HG03469 (cell line): ENCODE results near the gene SETBP1.

ENCODE experiments used
- ATAC-seq: cut with Tn5 transposase; IDR thresholded peaks from one replicate; pipeline ENCODE4 v1.9.1; 2021; ENCODE audit warnings: mild to moderate bottlenecking, moderate library complexity, moderate number of reproducible peaks; ENCODE audit not compliant: unreplicated experiment

Gene SETBP1

GRCh38 chr18:45054636-45055035 lies 373.9 kb downstream of the SETBP1 start:
- no peak for ATAC-seq

DNA sequence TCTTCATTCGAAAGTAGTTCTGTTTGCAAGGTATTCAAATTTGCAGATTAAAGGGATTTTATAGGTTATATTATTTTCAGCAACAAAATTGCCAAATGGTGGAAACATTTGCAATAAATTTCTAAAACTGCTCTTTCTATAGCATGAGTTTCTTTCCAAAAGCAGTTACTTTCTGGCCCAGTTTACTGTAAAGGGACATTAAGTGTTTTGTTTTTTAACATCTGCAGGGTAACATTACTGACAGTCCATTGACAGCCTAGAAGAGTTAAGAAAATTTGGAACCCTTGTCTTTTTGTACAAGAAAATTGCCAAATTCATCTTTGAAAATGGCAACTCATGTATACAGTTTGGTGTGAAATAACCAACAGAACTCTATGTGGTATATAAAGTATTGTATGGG lies 375.1 kb downstream of the SETBP1 start:
- ATAC-seq: no peak

DNA sequence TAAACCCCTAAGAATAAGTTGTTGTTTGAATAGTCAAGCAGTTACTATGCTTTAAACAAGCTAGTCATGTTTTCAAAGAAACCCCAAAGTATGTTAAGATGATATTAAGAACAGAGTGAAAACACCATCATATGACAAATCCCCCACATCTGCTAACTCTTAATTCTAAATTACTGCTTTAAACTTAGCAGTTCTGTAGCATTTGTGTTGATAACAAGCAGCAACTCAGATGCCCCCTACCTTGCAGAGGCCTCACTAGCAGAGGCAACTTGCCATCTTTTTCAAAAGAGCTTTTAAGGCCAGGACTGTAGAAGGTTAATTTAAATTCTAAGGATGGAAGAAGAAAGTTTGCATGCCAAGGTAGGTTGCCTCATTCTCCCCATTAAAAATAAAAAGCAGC lies 376.2 kb downstream of the SETBP1 start:
- ATAC-seq: no peak

- ATAC-seq: no peak
These were observed 377.4 kb downstream of the SETBP1 start for GRCh38 chr18:45057955-45058600.

GRCh38 chr18:45059695-45060094 lies 379.0 kb downstream of the SETBP1 start:
- no peak for ATAC-seq

DNA sequence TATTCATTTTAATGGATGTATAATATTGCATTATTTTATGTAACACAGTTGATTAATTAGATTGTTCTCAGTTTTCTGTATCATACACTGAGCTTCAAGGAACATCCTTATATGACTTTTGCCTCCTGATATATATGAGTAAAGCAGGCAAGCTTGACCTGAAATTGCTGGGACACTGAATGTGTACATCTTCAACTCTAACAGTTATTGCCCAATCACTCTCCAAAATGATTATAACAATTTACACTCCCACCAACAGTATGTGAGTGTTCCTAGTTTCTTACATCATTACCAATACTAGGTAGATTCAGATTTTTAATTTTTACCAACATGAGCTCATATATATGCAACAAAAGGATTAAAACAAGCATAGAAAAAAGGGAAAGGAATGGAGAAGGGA lies 379.4 kb downstream of the SETBP1 start:
- no peak for ATAC-seq

GRCh38 chr18:45061359-45061758 lies 380.7 kb downstream of the SETBP1 start:
- no peak for ATAC-seq

DNA sequence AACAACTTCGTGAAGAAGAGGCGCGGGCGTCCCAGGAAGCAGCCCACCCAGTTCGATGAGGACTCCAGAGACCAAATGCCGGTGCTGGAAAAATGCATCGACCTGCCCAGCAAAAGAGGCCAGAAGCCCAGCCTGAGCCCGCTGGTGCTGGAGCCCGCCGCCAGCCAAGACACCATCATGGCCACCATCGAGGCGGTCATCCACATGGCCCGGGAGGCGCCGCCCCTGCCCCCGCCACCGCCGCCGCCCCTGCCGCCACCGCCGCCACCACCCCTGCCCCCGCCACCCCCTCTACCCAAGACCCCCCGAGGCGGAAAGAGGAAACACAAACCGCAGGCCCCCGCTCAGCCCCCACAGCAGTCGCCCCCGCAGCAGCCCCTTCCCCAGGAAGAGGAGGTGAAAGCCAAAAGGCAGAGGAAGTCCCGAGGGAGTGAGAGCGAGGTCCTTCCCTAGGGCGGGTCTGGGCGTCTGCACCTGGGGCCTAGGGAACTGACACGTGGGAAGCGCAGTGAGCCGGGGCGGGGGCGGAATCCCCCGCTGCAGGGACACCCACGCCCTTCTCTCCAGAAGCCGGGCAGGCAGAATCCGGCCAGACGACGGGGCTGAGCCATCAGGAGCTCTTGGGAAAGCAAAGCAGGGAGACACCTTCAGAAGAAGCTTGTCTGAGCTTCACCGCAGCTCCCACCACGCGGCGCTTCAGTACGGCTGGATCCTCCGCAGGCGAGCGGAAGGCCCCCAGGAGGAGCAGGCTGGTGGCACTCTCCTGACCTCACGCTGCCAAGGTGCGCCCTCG lies 382.8 kb downstream of the SETBP1 start:
- ATAC-seq: no peak

- no peak for ATAC-seq
These were observed 385.5 kb downstream of the SETBP1 start for GRCh38 chr18:45066210-45066609.

DNA sequence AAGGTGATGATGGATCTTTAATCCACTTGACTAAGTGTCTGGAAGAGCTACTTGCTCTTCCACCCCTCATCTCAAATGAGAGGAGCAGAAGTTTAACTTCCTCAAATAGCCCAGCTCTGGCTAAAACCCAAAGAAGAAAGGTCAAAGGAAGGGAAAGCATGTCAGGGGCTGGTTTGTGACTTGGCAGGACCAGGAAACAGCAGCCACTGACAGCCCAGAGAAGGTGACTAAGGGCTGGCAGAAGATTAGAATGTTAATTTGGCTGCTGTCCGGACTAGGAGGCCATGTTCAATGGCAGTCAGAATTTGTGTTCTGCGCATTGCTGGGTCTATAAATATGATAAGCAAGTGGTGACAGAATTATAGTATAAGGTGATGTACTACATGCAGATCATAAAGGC lies 386.2 kb downstream of the SETBP1 start:
- no peak for ATAC-seq

DNA sequence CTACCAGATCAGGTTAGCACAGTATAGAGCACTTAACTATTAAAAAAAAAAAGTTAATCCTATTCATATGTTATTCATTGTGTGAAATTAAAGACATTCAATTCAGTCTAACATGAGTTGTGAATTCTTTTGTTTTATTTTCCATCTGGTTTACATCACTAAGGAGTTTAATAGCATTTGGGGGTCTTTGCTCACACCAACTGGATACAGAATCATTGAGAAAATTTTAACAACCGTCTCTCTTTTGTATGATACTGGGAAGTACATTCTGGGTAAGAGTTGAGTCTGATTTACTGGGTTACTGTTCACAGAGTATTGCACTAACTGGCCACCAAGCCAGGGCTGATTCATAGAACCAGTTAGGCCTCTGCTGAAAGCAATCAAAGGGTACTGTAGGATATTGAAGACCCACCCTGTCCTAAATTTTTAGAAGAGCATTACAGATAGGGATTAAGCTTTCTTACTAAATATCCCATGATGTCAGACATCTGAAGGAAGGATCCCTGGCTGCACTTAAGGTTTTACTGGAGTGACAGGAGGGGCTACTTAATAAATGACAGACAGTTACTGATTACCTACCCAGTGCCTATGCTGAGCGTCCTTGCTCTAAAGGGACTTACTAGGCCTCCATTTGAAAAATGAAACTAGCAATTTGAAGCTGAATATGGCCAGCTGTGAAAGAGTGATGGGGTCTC lies 387.9 kb downstream of the SETBP1 start:
- no peak for ATAC-seq

GRCh38 chr18:45069546-45069945 lies 388.9 kb downstream of the SETBP1 start:
- no peak for ATAC-seq

DNA sequence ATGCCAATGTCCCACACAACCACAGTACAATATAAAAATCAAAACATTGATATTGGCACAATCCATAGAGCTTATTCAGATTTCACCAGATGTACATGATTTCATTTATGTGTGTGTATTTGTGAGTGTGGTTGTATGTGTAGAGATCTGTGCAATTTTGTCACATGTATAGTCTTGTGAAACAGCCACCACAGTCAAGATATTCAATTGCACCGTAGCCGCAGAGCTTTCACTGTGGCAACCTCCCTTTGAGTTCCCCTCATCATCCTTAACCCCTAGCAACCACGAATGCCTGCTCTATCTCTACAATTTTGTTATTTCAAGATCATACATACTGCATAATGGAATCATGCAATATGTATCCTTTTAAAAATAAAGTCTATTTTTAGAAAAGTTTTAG lies 391.3 kb downstream of the SETBP1 start:
- no peak for ATAC-seq

- no peak for ATAC-seq
These were observed 392.9 kb downstream of the SETBP1 start for GRCh38 chr18:45073556-45073955.

- ATAC-seq: no peak
These were observed 401.0 kb downstream of the SETBP1 start for GRCh38 chr18:45081566-45082181.

DNA sequence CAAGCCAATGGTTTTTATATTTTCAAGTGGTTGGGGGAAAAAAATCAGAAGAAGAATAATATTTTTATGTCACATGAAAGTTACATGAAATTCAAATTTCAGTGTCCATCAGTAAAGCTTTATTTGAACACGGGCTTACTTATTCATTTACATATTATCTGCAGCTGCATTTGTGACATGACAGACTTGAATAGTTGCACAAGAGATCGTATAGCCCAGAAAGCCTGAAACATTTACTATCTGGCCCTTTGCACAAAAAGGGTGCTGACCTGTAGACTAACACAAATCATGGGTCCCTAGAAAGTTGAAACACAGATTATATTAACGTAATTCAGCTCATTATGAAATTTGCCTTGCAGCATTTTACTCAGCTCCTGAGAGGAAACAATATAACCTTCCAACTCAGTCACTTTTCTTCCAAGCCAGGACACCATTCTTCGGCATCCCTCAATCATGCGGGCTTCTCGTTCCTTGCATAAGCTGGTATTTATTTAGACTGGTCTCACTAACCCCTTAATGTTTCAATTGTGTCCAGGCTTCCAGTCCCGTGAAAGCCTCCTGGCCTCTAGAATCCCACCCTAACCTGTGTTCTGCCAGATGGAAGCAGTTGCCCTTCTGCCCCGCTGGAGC lies 402.7 kb downstream of the SETBP1 start:
- no peak for ATAC-seq

DNA sequence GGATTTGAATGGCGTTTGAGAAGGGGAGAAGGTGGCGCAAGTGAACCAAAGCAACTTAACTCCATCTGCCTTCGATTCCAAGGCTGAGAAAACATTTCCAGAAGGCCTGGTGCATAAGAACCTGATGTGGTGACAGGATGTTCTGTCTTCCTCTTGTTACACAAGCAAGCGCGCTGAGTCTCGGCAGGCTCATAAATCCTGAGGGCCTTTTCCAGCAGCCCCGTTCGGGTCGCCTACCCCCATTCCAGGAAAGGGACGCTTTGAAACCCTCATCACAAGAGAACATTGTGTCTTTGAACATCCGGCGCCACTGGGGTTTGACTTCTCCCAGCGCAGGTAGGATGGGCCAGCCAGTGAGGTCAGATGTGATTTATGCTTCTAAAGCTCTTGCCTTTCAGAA lies 403.5 kb downstream of the SETBP1 start:
- no peak for ATAC-seq

DNA sequence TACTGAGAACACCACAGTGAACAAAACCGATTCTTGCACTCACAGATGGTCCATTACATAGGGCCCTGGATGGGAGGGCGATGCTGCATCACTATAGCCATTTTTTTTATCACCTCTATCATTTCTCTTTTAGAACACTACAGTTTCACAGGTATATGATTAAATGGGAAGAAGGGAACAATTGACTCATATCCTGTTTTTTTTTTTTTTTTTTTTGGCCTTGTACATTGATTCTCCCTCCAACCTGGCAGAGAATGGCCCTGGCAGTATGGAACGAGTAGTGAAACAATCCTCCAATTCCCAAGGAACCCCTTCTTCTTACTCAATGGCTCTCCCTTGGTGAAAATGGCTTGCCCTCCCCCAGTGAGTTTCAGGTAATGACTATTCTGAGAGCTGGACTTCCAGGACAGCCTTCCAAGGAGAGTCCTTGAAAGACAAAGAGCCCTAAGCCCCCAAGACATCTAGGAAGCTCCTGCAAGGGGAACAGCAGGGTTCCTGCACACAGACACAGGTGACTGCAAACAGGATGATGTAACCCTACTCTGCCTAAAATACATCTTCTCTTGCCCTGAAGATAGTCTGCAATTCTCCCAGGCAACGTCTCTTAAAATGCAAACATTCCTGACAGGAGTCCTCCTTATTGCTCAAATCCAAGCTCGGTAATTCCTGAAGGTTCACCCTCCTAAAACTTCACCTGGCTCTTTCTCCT lies 405.4 kb downstream of the SETBP1 start:
- ATAC-seq: no peak

- ATAC-seq: no peak
These were observed 406.1 kb downstream of the SETBP1 start for GRCh38 chr18:45086777-45087176.

DNA sequence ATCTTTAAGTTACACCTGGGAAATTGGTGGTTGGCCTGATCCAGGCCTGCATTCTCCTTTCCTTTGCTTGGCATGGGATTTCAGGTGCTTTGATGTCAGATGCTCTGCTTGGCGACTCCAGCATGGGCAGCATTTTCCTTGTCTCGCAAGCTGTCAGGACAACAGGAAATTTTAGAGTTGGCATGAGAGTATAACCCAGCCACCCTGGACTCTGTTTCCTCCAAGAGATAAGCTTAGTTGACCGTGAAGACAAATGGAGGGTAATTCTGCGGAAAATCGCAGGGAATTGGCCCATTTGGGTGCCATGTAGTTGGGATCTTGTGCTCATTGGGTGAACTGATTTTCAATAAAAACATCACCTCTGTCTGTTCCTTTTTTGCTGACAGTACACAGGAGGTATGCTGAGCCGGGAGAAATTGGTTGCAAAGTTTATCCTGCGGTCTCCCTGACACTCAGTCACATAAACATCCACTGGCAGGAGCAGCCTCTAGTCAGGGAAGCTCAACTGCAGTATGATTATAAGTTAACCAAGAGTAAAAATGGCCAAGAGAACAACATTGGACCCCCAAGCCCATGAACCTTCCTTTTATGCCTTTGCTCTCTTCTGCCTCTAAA lies 409.9 kb downstream of the SETBP1 start:
- ATAC-seq: no peak
